PC-9 (cell line): ENCODE measurements around the gene OSER1.
"Not testable (repeated sequence)": the region's sequence is repeated elsewhere in the genome, so short reads cannot be mapped to it uniquely, and the experiment has no call there.

Source experiments
- CTCF ChIP-seq: fragments of 200-600 bp; sonication (generic); conservative IDR thresholded peaks from 2 replicates; pipeline ENCODE4 v1.6.1; 2017; ENCODE audit warnings: mixed run types, antibody characterized with exemption, mild to moderate bottlenecking, moderate library complexity
- EZH2 ChIP-seq: fragments of 200-600 bp; sonication (generic); IDR thresholded peaks from 2 replicates; pipeline ENCODE4 v1.8.0; 2017; ENCODE audit warnings: antibody characterized with exemption, low read depth

GRCh38 chr20:44190197-44190852 is 20.2 kb downstream of the OSER1 start:
- TF ChIP-seq CTCF, result peak; percentile 92
- not testable (repeated sequence) for TF ChIP-seq EZH2
